Calu3 (cell line): ENCODE data around the gene ATP13A1. TPM values are rescaled to one million over a fixed set of nuclear protein-coding genes. Genes with fewer than 3 reads are reported as not detected.

Experiments
- BruUV-seq: library from RNA; stranded (reverse); fragments of 400-500 nt; replicated peaks from 2 replicates; lab custom pipeline; 2021; lab: Mats Ljungman, UMichigan
- CTCF ChIA-PET: fragments of 300-600 bp; sonication (Branson Sonifier 250); formaldehyde crosslinking; loops from one replicate; lab custom pipeline; 2022; ENCODE audit warnings: antibody characterized with exemption; lab: Charles Lee
- DNase-seq: peaks from one replicate; pipeline ENCODE4 v3.0.0; 2022
- H3K27ac Mint-ChIP-seq: one replicate; pipeline ENCODE4 v1.8.0; 2022; ENCODE audit warnings: mixed read lengths; ENCODE audit not compliant: unreplicated experiment
- H3K27me3 Mint-ChIP-seq: one replicate; pipeline ENCODE4 v1.8.0; 2022; ENCODE audit warnings: mixed read lengths; ENCODE audit not compliant: unreplicated experiment
- H3K36me3 Mint-ChIP-seq: one replicate; pipeline ENCODE4 v1.8.0; 2022; ENCODE audit warnings: mild to moderate bottlenecking, moderate library complexity, mixed read lengths; ENCODE audit not compliant: insufficient read depth, unreplicated experiment
- H3K4me1 Mint-ChIP-seq: one replicate; pipeline ENCODE4 v1.8.0; 2022; ENCODE audit warnings: mild to moderate bottlenecking, low read depth, mixed read lengths; ENCODE audit not compliant: unreplicated experiment
- H3K4me3 Mint-ChIP-seq: one replicate; pipeline ENCODE4 v1.8.0; 2022; ENCODE audit warnings: mild to moderate bottlenecking, low read depth, moderate library complexity, mixed read lengths; ENCODE audit not compliant: unreplicated experiment
- H3K9me3 Mint-ChIP-seq: one replicate; pipeline ENCODE4 v1.8.0; 2022; ENCODE audit warnings: low read depth, mixed read lengths; ENCODE audit not compliant: unreplicated experiment
- intact Hi-C: fragments of 100-400 bp; cut with micrococcal nuclease; formaldehyde crosslinking; loops from one replicate; pipeline ENCODE4 v1.10.0; 2022; ENCODE audit not compliant: unreplicated experiment
- total RNA-seq: library from RNA; stranded (reverse); gene quantifications from 2 replicates; pipeline ENCODE4 v1.2.3, GENCODE V29; 2022
- TF ChIP-seq, protein P1 (sequence below): fragments of 200-600 bp; IDR thresholded peaks from one replicate; pipeline ENCODE4 v1.8.0; 2022; ENCODE audit warnings: antibody characterized with exemption; ENCODE audit not compliant: unreplicated experiment

ATP13A1 gene
- total RNA-seq, 1 experiment from 2014 or later, result 65.4 TPM

DNA sequence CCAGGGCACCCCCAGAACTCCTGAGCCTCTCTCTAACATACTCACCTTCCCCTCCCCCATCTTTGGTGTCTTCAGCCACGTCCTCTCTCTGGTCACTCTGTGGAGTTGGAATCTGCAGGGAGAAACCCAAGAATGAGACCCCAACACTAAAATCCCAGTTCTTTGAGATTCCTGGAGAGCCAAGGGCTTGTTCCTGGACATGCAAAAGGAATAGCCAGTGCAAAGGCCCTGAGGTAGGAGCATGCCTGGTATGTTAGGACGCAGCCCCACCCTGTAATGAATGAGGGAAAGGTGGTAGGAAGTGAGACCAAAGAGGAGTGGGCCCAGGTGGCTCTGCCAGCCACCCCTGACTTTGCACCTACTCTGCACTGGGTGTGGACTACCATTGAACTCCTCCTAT lies 33.0 kb downstream of the ATP13A1 start:
- CTCF ChIA-PET, result no interaction called here
- Mint-ChIP-seq H3K27ac (no peak overlapping the region), H3K4me3 (no peak overlapping the region), H3K9me3 (no peaks in the 10 kb centered on the region), H3K27me3 (no peaks in the 10 kb centered on the region), H3K36me3 (peaks cover 50% of the 10 kb centered on the region), H3K4me1 (peaks cover 11% of the 10 kb centered on the region)
- intact Hi-C loops, result no loop called here
- no peak for DNase-seq
- TF ChIP-seq, protein P1, sequence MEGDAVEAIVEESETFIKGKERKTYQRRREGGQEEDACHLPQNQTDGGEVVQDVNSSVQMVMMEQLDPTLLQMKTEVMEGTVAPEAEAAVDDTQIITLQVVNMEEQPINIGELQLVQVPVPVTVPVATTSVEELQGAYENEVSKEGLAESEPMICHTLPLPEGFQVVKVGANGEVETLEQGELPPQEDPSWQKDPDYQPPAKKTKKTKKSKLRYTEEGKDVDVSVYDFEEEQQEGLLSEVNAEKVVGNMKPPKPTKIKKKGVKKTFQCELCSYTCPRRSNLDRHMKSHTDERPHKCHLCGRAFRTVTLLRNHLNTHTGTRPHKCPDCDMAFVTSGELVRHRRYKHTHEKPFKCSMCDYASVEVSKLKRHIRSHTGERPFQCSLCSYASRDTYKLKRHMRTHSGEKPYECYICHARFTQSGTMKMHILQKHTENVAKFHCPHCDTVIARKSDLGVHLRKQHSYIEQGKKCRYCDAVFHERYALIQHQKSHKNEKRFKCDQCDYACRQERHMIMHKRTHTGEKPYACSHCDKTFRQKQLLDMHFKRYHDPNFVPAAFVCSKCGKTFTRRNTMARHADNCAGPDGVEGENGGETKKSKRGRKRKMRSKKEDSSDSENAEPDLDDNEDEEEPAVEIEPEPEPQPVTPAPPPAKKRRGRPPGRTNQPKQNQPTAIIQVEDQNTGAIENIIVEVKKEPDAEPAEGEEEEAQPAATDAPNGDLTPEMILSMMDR, result no peak
- no TSS peak for BruUV-seq

DNA sequence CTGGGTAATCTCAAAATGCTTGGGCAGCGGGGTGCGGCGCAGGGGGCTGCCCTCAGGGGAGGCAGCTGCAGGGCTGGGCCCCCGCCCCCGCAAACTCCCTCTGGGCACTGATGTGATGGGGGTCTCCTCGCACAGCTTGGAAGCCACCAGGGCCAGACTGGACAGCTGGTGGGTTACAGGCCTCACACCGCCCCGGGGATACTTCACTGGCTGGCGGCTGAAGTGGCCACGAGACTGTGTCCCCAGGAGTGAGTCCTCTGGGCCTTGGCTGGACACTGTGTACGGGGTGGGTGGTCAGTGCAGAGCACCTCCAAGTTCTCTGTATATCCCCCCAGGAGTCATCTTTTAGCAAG lies 33.4 kb downstream of the ATP13A1 start:
- H3K4me1 Mint-ChIP-seq, result peaks cover 11% of the 10 kb centered on the region
- CTCF ChIA-PET, result no interaction called here
- DNase-seq, result no peak
- H3K9me3 Mint-ChIP-seq, result no peaks in the 10 kb centered on the region
- intact Hi-C loops, result no loop called here
- peaks cover 50% of the 10 kb centered on the region for H3K36me3 Mint-ChIP-seq
- BruUV-seq, result no TSS peak
- no peak overlapping the region for H3K27ac Mint-ChIP-seq
- H3K27me3 Mint-ChIP-seq, result no peaks in the 10 kb centered on the region
- H3K4me3 Mint-ChIP-seq, result no peak overlapping the region
- TF ChIP-seq, protein P1, result no peak

DNA sequence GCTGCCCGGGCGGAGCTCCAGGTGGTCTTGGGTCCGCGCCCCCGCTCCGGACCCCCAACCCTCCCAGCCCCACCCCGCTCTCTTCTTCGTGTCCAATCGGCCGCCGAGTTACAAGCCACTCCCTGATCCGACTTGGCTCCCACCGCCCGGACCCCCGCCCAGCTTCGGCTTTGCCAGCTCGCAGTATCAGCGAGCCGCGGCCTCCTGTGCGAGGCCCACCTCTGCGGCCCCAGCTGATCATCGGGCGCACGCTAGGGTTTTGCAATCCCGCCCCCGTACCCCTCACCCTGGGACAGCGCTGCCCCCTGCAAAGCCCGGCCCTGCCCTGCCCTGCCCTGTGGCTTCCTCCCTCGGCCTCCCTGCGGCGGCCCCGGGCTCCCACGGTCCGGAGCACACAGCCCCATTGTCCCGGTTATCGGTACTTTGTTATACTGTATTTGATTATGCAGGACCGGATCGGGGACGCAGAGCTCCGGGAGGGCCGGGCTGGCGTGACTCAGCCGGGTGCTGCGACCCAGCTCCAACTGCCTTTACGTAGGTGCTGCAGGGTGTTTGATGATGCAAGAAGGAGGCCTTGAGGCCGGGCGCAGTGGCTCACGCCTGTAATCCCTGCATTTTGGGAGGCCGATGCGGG lies 34.9 kb downstream of the ATP13A1 start:
- Mint-ChIP-seq H3K9me3 (no peaks in the 10 kb centered on the region), H3K36me3 (peaks cover 48% of the 10 kb centered on the region), H3K27me3 (no peaks in the 10 kb centered on the region), H3K4me3 (peak overlapping the region; percentile 83), H3K4me1 (peaks cover 11% of the 10 kb centered on the region), H3K27ac (peak overlapping the region; percentile 88)
- DNase-seq, result peak; percentile 83
- CTCF ChIA-PET, result interaction anchor here (0.6 to 1.0 kb wide), 3 partner anchors 15 to 469 kb away, joined by 3 to 5 read pairs (median 4); partner anchors contain the start of gene GMIP
- intact Hi-C loops, result no loop called here
- no TSS peak for BruUV-seq
- TF ChIP-seq, protein P1, result no peak

DNA sequence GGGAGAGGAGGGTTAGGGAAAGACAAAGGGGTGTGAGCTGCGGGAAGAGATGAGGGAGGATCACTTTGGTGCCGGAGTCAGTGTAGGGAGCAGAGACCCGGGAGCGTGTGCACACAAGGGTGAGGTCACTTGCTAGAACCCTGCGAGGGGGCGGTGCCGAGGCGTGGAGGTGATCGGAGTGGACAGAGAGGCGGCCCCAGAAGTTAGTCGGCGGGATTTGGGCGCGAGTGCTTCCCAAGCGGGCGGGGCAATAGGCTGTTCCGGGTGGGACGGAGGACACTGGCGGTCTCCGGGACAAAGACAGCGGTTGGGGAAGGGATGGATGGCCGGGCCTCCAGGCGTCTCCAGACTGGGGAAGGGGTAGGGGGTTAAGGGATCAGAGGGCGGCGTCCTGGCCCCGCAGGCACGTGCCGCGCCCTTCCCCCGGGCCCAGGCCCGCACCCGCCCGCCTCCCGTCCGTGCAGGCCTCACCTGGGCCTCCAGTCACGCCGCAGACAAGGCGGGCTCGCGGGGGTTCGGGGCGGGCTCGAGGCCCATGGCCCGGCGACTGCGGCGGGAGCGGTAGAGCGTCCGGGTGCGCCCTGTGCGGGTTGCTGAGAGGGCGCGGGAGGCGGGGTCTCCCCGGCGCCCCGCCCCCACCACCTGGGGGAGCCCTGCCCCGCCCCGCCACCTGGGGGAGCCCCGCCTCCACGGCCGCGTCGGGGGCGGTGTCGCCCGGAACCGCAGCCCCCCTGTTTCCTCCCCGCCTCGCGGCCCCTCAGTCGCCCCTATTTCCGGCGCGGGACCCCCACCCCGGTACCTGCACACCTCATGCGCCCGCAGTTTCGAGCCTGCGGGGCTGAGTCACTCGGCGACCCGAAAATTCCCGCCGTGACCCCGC lies 35.6 kb downstream of the ATP13A1 start, which contains the start of gene LPAR2:
Gene LPAR2 (minus strand): TSS at position 600 of the 880 bp plus-strand sequence. CDS start 945 bp downstream, outside the sequence.
- DNase-seq, result peak; percentile 76
- TF ChIP-seq, protein P1, result no peak
- BruUV-seq, result no TSS peak
- peak within 1 kb of the TSS; percentile 83 for H3K4me3 Mint-ChIP-seq
- peak within 1 kb of the TSS; percentile 91 for H3K27ac Mint-ChIP-seq
- CTCF ChIA-PET, result interaction anchor here (0.5 kb wide), 1 partner anchor 55 kb away, joined by 3 read pairs; no protein-coding TSS in a partner anchor
- H3K4me1 Mint-ChIP-seq, result peaks cover 11% of the 10 kb centered on the region
- H3K36me3 Mint-ChIP-seq, result peaks cover 46% of the 10 kb centered on the region
- no peaks in the 10 kb centered on the region for H3K9me3 Mint-ChIP-seq
- H3K27me3 Mint-ChIP-seq, result no peaks in the 10 kb centered on the region
- intact Hi-C loops, result no loop called here
